ENCODE data around the gene IL1B.

Gene IL1B

DNA sequence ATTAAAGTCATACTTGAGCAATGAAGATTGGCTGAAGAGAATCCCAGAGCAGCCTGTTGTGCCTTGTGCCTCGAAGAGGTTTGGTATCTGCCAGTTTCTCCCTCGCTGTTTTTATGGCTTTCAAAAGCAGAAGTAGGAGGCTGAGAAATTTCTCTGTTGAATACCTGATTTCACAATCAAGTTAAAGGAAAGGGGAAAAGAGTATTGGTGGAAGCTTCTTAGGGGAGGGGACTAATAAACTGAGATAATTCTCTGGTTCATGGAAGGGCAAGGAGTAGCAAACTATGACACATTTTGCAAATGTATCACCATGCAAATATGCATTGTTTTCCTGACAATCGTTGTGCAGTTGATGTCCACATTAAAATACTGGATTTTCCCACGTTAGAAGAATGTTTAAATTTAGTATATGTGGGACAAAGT, at the start of gene IL1B:
Gene IL1B (minus strand): TSS at position 85 of the 423 bp plus-strand sequence. CDS start 550 bp downstream, outside the sequence.
- DNase-seq: no peak

DNA sequence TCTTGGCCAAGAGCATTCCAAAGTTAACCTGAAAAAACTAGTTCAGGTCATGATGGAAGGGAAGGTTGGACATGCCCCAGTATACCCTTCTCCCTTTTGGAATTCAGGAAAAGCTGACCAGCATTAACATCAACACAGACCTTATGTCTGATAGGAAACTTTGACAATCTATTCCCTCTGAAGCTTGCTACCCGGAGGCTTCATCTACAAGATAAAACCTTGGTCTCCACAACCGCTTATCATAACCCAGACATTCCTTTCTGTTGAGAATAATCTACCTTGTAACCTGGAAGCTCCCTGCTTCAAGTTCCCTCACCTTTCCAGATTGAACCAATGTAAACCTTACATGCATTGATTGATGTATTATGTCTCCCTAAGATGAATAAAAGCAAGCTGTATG, 49.7 kb upstream of the IL1B start:
- no peak for DNase-seq

DNA sequence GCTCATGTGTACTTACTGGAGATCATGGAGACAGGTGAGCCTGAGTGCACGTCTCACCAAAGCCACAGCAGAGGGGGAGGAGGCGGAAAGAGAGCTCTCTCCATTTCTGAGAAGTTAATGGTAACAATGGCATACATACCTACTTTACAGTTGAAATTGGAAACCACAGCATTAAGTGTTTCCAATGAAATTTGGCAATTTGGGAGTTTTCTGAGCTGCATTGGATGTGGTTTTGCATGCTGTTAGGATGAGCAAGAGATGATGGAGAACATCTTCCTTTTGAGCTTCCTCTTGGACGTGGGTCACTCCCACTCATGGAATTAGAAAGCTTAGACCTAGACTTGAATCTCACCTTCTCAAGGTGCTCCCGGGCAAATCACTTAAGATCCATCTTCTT, 48.9 kb upstream of the IL1B start:
- no peak for DNase-seq

DNA sequence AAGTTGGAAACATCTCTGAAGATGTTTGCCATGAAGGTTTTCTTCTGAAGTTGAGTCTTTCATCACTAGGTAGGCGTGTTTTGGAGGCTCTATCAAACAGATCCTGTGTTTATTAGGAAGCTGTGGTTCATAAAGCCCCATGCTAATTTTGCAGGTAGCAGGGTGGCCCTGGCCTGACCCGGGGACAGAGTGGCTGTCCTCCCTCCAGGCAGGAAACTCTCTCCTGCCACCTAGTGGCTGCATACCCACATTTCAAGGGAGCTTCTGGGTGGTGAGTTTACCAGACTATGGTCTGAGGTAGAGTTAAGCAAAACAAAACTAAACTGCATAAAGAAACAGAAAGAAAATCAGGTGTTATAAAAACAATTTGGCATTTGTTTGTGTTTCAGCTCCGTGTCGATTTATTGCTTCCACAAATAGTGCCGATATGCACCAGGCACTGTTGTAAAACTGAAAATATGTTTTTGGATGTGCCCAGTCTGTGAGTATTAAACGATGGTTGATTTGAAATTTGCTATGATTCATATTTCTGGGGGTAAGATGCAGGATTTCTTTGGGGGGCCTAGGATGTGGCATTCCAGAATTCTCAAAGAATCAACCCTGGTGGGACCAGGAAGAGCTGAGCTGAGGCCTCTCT, 48.4 kb upstream of the IL1B start:
- DNase-seq: peak in 1 of 2 experiments; percentile 21

DNA sequence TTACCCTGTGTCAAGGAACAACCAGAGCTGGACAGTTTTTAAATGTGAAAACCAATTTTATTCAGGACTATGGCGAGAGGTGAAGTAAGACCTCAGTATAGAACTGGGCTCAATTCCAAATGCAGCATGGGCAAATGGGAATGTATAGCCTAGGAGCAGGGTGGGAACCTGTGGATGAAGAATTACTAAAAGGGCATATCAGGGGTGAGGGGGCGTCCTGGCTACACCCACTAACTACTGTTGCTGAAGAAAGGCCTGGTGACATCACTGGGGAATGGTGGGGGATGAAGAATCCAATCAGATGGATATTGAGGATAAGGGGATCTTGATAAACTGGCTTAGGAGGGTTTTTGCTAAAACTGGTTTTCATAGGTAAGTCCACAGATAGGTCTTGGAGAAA, 47.1 kb upstream of the IL1B start:
- DNase-seq: no peak

DNA sequence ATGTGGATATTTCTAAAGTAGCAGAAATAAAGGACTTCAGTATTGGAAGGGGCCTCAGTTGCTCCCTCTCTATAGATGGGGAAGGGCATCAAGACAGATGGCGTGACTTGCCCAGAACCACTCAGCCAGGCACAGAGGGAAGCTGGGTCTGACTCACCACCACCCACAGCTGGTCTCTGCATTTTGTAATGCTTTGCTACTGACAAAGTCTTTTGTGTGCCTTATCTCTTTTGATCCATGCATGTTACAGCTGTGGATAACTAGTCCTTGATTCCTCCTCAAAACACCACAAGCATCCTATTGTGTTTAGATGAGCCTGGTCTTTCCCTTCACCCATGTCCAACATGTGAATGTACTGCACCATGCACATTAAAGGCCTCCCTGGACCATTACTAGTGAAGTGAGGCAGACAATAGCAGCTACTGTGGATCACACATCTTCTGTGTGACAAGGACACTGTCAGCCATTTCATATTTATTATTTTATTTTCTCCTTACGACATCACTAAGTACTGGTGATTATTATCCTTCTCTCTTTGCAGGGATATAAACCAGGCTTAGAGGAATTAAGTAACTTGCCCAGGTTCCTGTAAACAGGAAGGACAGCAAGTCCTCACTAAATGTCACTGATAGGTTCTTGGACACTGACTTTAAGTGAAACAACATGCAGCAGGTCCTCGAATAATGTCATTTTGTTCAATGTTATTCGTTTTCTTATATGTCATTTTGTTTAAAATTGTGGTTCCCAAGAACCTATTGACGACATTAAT, 44.8 kb upstream of the IL1B start:
- no peak for DNase-seq

DNA sequence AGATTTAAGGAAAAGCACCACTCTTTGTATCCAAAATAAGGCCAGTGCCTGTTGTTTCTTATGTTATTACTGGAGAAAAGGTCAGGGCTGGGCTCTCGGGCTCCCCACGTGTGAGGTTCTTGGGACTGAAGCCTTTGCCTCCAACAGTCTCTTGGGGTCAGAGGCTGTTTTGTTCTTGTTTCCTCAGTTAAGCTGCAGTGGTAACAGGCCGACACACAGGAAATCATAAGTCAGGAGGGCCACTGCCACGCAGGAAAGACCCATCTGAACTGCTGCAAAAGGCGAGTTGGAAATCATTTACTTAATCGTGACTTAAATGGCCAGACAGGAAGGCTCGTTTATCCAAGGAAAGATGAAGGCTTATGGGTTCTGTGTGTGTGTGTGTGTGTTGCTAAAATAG, 44.1 kb upstream of the IL1B start:
- DNase-seq: no peak

DNA sequence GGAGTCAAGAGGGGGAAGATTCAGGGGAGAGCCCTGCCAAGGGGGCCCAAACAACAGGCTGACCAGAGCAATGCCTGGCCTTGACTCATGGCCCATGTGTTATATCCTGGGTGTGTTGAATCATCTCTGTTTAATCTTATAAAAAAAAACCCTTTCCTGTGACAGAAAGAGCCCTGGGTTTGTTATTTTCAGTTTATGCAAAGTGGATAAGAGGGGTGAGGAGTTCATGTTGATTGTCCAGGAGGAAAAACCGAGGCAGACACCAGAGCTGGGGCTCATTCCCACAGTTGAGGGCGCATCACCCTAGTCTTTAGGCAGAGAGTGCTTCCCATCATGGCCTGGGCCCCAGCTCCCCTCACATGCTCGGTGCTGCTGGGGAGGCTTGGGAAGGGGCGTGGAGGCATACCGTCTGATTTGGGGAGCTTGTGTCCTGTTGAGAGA, 43.5 kb upstream of the IL1B start:
- no peak for DNase-seq

DNA sequence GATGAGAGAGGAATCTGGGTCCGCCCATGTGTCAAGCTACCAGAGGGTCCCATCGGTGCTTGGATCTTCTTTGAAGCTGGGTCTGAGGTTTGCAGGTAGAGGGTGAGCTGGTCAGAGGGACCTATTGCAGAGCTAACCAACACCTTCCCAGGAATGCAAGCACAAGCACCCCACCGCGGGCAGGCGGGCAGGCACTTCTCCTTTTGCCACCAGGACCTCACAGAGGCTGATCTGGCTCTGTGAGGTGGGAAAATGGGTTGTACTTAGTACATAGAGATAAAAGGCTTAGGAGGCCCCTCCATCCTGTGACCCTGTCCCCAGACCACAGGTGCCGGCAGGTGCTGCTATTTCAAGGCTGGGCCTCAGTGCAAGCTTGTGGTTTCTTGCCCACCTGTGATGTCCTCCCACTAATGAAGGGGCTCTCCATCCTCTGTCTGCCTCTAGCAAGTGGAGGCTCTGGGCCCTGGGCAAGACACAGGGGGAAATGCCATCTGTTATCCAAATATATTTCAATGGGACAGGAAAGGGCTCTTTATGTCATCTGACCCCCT, 43.0 kb upstream of the IL1B start:
- DNase-seq: no peak

DNA sequence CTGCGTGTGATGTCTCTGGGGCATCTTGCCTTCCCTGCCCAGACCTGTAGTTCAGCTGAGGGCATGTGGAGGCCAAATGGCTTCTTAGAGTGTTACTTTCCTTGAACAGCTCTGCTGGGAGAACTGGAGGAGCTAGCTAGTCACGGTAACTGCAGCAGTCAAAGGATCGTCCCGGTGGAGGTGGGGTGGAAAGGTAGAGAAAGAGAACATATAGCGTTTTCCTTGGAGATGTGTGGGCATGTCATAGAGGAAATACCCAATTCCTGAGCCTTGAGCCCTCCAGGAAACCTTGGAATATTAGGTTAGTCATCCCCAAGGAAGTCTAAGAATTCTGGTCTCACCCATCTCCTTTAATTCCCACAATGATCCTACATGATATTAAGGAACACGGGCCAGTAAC, 40.8 kb upstream of the IL1B start:
- DNase-seq: no peak

DNA sequence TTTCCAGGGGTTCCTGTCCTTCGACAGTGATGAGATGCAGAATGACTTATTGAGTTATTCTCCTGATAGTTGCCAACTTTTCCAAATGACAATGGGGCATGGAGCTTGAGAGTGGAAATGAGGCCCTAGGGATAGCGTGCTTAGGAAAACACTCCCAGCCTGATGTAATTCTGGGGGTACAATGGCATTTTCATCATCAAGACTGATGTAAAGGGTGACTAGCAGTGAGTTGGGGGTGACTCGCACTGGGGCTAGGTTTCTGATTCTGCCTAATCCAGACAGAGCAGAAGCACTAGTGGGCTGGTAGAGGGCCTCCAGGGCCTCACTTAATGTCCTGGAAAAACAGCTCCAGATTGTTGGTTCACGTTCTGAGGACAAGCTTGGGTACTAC, 40.4 kb upstream of the IL1B start:
- DNase-seq: no peak

DNA sequence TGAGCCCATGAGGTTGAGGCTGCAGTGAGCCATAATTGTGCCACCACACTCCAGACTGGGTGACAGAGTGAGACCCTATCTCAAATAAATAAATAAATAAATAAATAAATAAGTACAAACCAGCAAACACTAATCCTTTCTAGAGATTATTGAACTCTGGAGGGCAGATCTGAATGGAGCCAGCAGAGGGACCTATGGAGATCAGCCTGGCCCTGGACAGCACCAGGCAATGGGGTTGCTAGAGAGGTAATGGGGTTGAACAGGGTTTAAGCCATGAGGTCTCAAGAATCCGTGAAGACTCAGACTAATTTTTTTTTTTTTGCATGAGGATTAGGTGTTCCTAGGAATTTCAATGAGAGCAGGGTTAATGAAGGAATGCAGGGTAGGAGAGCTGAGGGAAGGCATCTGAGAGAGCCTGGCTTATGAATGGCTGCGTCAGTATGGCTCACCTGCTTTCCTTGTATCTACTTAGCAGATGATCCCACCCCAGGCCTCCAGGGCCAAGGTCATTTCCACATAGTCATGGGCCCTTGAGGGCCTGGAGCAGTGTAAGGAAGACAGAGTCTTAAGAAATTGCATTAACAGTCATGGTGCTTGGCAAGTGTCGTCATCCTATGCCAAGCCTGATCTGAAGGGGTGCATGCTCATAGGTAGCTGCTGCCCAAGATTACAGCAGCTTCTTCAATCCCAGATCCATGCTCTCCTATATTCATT, 39.8 kb upstream of the IL1B start:
- no peak for DNase-seq

DNA sequence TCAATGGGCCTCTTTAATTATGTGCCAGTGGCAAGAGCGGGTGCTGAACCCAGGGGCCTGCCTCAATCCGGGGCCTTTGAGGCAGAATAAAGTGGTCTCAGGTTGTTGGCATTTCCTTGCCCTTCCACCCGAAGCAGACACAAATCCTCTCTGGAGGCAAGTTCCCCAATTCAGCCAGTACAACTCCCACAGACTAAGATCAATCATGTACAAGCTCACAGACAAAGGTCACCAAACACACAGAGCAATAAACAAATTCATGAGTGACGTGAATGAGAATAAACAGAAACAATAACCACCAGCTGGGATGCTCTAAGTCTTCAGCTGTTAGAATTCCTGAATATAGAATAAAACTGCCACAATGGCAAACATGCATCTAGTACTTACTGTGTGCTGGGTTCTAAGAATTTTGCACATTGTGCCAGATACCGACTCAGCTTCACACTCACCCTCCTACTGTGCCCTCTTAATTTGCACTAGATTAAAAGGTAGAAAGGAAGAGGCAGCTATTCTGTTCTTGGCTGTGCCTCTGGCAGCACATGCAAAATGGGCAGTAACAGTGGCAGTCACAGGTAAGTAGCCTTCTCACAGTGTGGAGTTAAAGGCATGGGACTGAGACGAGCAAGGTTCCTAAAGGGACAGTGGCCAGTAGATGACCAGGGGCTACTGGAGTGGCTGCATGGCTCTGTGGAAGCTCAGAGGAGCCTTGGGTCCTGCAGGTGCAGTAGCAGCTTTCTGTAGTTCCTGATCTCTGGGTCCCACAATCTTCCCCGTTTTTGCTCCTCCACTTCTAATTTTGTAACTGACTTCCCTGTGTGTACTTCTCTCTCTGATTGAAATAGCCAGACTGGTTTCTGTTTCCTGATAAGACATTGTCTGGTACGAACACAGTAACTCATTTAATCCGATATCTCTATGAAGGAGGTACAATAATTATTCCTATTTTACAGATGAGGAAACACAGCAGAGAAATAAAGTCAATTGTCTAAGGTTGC, 34.6 kb upstream of the IL1B start:
- DNase-seq: no peak

DNA sequence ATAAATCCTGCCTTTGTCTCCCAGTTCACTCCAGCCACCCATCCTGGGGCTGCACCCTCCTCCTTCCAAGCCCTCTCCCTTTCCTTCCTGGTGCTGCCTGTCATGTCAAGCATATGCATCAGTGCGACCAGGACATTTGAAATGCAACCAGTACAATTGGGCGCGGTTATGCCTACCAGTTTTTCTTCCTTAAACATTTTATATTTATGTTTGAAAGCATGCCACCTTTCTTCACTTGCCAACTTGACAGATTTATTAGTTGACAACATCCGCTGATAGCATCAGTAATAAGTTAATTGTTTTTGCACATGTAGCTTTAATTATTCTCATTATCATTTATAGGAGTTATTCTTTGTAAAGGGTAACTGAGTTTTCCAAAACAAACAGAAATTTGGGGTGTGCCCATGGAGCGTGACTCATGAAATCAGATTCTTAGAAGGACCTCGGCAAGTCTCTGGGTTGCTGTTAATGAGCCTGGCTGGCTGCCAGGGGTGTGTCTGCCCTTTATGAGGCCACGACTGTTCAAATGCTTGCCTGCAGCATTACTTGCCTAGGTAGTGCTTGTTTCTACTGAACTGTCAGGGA, 32.8 kb upstream of the IL1B start:
- peak in 1 of 2 experiments; percentile 44 for DNase-seq

DNA sequence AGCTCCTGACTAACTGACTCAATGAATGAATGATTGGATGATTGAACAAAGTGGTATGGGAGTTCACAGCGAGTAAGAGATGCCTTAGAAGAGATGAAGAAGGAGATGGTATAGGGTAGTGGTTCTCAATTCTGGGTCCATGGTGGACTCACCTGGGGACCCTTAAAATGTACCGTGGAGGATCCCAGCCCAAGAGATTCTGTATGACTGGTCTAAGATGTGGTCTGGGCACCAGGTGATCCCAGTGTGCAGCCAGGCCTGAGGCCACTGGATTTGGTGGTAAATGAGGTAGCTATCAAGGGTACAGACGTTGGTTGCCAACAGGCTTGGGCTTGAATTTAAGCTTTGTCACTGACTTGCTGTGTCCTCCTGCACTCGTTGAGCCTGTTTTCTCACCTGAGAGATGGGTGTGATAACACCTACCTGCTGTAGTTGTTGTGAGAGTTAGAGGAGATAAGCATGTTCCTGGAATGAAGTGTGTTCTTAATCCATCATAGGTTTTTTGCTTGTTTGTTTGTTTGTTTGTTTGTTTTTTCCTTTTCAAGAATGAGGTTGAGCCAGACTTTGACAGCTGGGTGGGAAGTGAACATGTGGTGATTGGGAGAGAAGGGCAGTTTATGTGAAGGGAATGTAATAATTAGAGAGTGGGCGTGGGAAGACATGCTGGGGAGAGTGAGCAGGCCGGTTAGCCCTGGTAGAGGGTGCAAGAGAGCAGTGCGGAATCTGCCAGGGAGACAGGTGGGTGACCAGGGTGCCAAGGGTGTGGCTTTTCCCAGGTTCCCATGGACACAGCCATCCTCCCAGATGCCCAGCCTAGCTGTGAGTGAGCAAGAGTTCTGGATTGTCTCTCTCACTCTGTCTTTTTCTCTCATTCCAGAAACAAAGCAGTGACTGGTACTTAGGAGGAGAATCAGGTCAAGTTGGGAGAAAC, 31.4 kb upstream of the IL1B start:
- DNase-seq: no peak

DNA sequence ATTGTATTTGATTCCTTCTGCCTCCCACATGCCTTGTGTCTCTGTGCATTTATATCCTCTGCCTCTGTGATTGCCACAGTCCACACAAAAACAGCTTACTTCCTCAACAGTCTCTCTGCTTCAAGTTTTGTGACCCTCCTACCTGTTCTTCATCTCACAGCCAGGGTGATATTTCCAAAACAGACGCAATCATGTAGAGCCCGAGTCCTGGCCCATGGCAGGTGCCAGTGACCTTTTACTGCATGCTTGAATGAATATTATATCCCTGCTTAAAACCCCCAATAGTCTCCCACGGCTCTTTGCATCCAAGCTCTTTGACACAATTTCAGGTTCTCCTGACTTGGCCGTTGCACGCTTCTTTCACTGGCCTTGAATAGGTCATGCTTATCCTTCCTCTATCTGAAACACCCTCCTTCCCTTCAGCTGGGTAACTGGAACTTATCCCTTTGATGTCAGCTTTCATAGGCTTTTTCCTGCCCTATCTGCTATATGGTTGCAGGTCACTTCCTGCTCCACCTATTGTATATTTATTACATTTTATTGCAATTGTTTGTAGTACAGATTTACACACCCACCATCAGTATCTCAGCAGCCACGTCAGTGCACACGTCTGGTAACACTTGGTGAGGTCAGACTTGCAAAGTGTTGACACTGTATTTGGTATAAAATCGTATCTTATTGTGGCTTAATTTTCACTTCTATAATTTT, 29.7 kb upstream of the IL1B start:
- no peak for DNase-seq

DNA sequence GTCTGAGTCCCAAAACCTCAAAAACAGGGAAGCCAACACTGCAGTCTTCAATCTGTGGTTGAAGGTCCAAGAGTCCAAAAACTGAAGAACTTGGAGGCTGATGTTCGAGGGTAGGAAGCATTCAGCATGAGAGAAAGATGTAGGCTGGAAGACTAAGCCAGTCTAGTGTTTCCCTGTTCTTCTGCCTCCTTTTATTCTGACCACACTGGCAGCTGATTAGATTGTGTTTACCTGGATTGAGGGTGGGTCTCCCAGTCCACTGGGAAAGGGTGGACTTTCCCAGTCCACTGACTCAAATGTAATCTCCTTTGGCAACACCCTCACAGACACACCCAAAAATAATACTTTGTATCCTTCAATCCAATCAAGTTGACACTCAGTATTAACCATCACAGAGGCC, 27.5 kb upstream of the IL1B start:
- DNase-seq: no peak

DNA sequence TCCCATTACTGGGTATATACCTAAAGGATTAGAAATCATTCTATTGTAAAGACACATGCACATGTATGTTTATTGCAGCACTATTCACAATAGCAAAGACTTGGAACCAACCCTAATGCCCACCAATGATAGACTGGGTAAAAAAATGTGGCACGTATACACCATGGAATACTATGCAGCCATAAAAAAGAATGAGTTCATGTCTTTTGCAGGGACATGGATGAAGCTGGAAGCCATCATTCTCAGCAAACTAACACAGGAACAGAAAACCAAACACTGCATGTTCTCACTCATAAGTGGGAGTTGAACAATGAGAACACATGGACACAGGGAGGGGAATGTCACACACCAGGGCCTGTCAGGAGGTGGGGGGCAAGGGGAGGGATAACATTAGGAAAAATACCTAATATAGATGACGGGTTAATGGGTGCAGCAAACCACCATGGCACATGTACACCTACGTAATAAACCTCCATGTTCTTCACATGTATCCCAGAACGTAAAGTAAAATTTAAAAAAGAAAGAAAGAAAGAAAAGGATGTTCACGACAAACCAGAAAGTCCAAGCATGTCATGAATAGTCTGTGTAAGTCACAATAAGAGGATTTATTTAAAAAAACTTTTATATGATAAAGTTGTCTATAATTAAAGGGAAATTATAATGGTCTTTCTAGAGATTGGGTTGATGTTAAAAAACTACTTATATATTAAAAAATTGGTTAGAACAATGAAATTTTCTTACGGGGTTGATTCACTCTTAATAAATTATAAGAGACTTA, 23.0 kb upstream of the IL1B start:
- DNase-seq: peak in 1 of 2 experiments; percentile 3

DNA sequence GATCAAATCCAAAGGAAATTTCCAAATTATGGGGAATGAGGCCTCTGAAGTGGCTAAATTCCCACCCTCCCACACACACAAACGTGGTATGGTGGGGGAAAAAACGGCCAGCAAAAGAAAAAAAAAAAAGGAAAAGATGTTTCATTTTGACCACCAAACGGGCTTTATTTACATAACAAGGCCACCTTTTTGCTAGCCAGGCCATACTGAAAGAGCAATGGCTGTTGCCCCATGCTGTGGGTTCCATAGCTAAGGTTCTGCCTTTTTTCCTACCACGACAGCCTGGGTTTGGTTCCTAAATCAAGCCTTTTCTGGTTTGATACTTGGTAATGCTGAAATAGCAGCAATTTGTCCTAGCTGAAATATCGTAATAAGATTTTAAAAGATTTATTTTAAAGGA, 14.0 kb upstream of the IL1B start:
- no peak for DNase-seq

Data from NCI-H526 (cell line).